Fibroblast of mammary gland (primary cell): ENCODE data around the gene AP1B1.

Experiments
- DNase-seq: peaks from one replicate; pipeline ENCODE4 v3.0.0-alpha.2; 2010; ENCODE audit warnings: low read depth
- H3K4me3 ChIP-seq: 2 replicates; pipeline ENCODE4 v1.5.1; 2011; ENCODE audit warnings: low read depth, mild to moderate bottlenecking, low read length, moderate library complexity; ENCODE audit not compliant: control insufficient read depth
- CTCF ChIP-seq: conservative IDR thresholded peaks from 2 replicates; pipeline ENCODE4 v1.5.1; 2011; ENCODE audit warnings: low read depth, low read length, inconsistent platforms; ENCODE audit not compliant: control insufficient read depth, insufficient read depth

AP1B1 gene

GRCh38 chr22:29306175-29306834, 82.1 kb downstream of the AP1B1 start, which contains the start of gene GAS2L1:
GAS2L1 (plus strand) TSS chr22:29306650; CDS start chr22:29308106, 1,456 bp downstream.
- TF ChIP-seq CTCF = peak; percentile 47
- H3K4me3 ChIP-seq = peak within 1 kb of the TSS; percentile 72
- DNase-seq = peak; percentile 72

GRCh38 chr22:29305836-29306174, 82.6 kb downstream of the AP1B1 start:
- TF ChIP-seq CTCF = no peak
- no peak overlapping the region for H3K4me3 ChIP-seq
- DNase-seq = no peak

GRCh38 chr22:29302681-29303465, 85.5 kb downstream of the AP1B1 start:
- no peak overlapping the region for H3K4me3 ChIP-seq
- no peak for TF ChIP-seq CTCF
- DNase-seq = no peak

GRCh38 chr22:29302402-29302680, 86.0 kb downstream of the AP1B1 start:
- TF ChIP-seq CTCF = no peak
- no peak overlapping the region for H3K4me3 ChIP-seq
- no peak for DNase-seq

GRCh38 chr22:29301716-29302401, 86.5 kb downstream of the AP1B1 start:
- no peak overlapping the region for H3K4me3 ChIP-seq
- no peak for DNase-seq
- TF ChIP-seq CTCF = no peak

- no peak for TF ChIP-seq CTCF
- no peak for DNase-seq
- no peak overlapping the region for H3K4me3 ChIP-seq
Observed at GRCh38 chr22:29300807-29301601, 87.4 kb downstream of the AP1B1 start.
